HFFc6 (cell line): ENCODE data around the gene ACAT2. TPM values are rescaled to one million over a fixed set of nuclear protein-coding genes. Genes with fewer than 3 reads are reported as not detected.

Source experiments
- DNase-seq: peaks from one replicate; pipeline ENCODE4 v3.0.0-alpha.2; 2018
- H3K27ac Mint-ChIP-seq: 2 replicates; pipeline ENCODE4 v1.8.0; 2020; ENCODE audit warnings: mild to moderate bottlenecking, mixed read lengths
- H3K27me3 Mint-ChIP-seq: 2 replicates; pipeline ENCODE4 v1.8.0; 2021; ENCODE audit warnings: mild to moderate bottlenecking, moderate library complexity, mixed read lengths; ENCODE audit not compliant: insufficient read depth
- H3K36me3 Mint-ChIP-seq: 2 replicates; pipeline ENCODE4 v1.8.0; 2021; ENCODE audit warnings: low read depth, mixed read lengths
- H3K4me1 Mint-ChIP-seq: 2 replicates; pipeline ENCODE4 v1.8.0; 2020; ENCODE audit warnings: low read depth, mixed read lengths
- H3K4me3 Mint-ChIP-seq: 2 replicates; pipeline ENCODE4 v1.8.0; 2020; ENCODE audit warnings: mild to moderate bottlenecking, moderate library complexity, mixed read lengths
- H3K9me3 Mint-ChIP-seq: 2 replicates; pipeline ENCODE4 v1.8.0; 2020; ENCODE audit warnings: mild to moderate bottlenecking, mixed read lengths
- total RNA-seq, 6 experiments: library from RNA; stranded (reverse); fragmentation: NEBNext Ultra II Directional; extraction: Animal tissue kit (Norgen Biotek cat#: 25700); gene quantifications; 2 replicates in 1 of 6; 3 replicates in 5 of 6; pipeline ENCODE4 v1.2.3, GENCODE V29; 2021
- TF ChIP-seq, protein P1 (sequence below): fragments of 200-600 bp; sonication (generic); IDR thresholded peaks from 2 replicates; pipeline ENCODE4 v1.5.0; 2021; ENCODE audit warnings: antibody characterized with exemption, mild to moderate bottlenecking

ACAT2 gene
- total RNA-seq, 6 experiments from 2014 or later = 25.6 to 39.9 (median 38.7) TPM

DNA sequence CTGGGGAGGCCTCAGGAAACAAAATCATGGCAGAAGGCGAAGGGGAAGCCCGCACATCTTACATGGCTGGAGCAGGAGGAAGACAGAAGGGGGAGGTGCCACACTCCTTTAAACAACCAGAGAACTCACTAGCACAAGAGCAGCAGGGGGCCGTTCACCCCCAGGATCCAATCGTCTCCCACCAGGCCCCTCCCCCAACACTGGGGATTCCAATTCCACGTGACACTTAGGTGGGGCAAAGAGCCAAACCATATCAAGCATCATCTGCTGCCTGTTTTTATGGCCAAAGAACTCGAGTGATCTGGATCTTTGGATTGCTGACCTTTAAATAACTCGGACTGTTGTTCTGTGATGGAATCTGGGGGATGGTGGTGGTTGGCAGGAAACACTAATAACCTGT lies 66.2 kb downstream of the ACAT2 start:
- no peaks in the 10 kb centered on the region for H3K9me3 Mint-ChIP-seq
- DNase-seq = peak; percentile 57
- peaks cover 46% of the 10 kb centered on the region for H3K4me1 Mint-ChIP-seq
- peaks cover under 1% of the 10 kb centered on the region for H3K27me3 Mint-ChIP-seq
- TF ChIP-seq, protein P1, sequence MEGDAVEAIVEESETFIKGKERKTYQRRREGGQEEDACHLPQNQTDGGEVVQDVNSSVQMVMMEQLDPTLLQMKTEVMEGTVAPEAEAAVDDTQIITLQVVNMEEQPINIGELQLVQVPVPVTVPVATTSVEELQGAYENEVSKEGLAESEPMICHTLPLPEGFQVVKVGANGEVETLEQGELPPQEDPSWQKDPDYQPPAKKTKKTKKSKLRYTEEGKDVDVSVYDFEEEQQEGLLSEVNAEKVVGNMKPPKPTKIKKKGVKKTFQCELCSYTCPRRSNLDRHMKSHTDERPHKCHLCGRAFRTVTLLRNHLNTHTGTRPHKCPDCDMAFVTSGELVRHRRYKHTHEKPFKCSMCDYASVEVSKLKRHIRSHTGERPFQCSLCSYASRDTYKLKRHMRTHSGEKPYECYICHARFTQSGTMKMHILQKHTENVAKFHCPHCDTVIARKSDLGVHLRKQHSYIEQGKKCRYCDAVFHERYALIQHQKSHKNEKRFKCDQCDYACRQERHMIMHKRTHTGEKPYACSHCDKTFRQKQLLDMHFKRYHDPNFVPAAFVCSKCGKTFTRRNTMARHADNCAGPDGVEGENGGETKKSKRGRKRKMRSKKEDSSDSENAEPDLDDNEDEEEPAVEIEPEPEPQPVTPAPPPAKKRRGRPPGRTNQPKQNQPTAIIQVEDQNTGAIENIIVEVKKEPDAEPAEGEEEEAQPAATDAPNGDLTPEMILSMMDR = no peak
- no peak overlapping the region for H3K27ac Mint-ChIP-seq
- H3K4me3 Mint-ChIP-seq = peak overlapping the region; percentile 43; the same call in 1 of the 2 replicates
- H3K36me3 Mint-ChIP-seq = no peaks in the 10 kb centered on the region

Other genes with a start within 250 kb of the ACAT2 start
- 10 to 100 TPM; 73.2 to 87.6 (median 75.3) TPM for gene SOD2, start 68.8 kb upstream of the ACAT2 start, total RNA-seq
- 10 to 100 TPM; 64.0 to 73.5 (median 68.7) TPM for gene WTAP, start 34.5 kb upstream of the ACAT2 start, total RNA-seq
- gene TCP1, start 27.6 kb downstream of the ACAT2 start, total RNA-seq = 100 to 1,000 TPM; 212 to 270 (median 225) TPM
- gene MRPL18, start 28.4 kb downstream of the ACAT2 start, total RNA-seq = 10 to 100 TPM; 74.1 to 93.6 (median 81.4) TPM
- not detected for gene PNLDC1, start 38.2 kb downstream of the ACAT2 start, total RNA-seq
- not detected for gene MAS1, start 128.9 kb downstream of the ACAT2 start, total RNA-seq
- gene IGF2R, start 207.0 kb downstream of the ACAT2 start, total RNA-seq = 100 to 1,000 TPM in 2 of 6 experiments, 10 to 100 TPM in 4; 77.3 to 119 (median 88.1) TPM